Heart left ventricle (tissue), 13 donors: ENCODE data around the gene UCHL5.

Experiments used
- CTCF ChIP-seq, 12 donors: fragments of 200-600 bp; sonication (generic) in 4 of 12; IDR thresholded peaks; one replicate each; pipeline versions ENCODE4 v1.5.0 to v1.8.0; 2018 to 2022; ENCODE audit warnings: antibody characterized with exemption in 12 of 12, mild to moderate bottlenecking in 5 of 12
- POLR2A ChIP-seq, 2 donors: fragments of 450-650 bp; IDR thresholded peaks; one replicate each; pipeline ENCODE4 v1.6.1; 2017; ENCODE audit warnings: antibody characterized with exemption in 2 of 2, mild to moderate bottlenecking in 2 of 2, moderate library complexity in 2 of 2
- donor health status: ischemic (EF 13 %, LVEDD 7.1; RV severe dilation, severe dysfunction).
- donor health status: DM: no; HTN: yes; CAD: no.
- donor health status: DM: no; HTN: no; CAD: no.
- donor health status: ischemic (EF 25% LVEDD 6.9; RV normal size, moderate dysfunction).
- donor health status: ischemic (EF 25% LVEDD 5.7; RV mildly dilated, moderate dysfunction).
- donor health status: ischemic (EF 35%, LVEDD 5.7; RV mildly dilated, moderate dysfunction).
- donor health status: nonischemic (EF 11% LVEDD 7.7; RV severe dilation, severe dysfunction).
- donor health status: DM: yes; HTN: yes; CAD: no.
- donor health status: PGD.
- donor health status: ischemic (EF 29% LVEDD 5.4; RV normal size, mild dysfunction).
- donor health status: nonischemic (EF 23%, LVEDD 6.1; RV moderate dilation, normal function).

- TF ChIP-seq CTCF (IDR thresholded peaks at IDR 0.05) = no peak
- no peak for TF ChIP-seq POLR2A (IDR thresholded peaks at IDR 0.05)
Measured at GRCh38 chr1:192967211-192967877, 91.8 kb downstream of the UCHL5 start.
